ENCODE data around the gene CCDC12. TPM values are rescaled to one million over a fixed set of nuclear protein-coding genes. Genes with fewer than 3 reads are reported as not detected.

The CCDC12 gene
- total RNA-seq, 1 experiment from 2014 or later = 46.5 TPM

DNA sequence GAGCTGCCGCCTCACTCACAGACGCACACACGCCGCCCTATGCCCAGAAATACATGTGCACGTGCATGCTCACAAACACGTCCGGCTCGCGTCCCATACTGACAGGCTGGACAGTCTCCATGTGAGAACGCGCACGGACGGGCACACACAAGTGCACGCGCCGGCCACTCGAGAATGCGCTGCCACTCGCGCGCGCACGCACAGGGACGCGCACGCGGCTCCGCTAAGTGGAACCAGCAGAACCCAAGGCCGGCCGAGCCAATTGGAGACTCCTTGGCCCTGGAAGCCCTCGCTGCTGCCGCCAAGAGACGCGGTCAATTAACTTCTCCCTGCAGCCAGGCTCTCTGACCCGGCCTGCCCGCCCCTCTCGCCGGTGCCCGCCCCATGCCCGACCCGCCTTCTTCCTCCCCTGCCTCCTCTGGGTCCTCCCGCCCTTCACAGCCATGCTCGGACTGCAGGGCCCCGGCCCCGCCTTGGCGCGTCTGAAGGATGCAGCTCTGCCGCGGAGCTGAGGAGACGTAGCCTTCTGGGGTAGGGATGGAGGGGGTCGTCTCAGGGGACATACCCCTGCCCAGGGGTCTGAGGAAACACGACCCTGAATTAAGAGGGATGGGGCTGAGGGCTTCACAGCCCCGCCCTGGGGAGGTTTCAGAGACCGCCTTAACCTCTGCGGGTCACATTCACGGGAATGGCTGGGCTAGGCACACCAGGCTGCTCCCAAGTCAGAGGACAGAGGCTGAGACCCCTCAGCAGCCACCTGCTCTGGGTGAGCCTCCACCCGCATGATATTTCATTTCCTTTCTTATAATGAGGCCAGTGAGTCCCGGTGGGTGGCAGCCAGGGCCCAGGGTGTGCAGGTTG lies 84.0 kb downstream of the CCDC12 start:
- Histone ChIP-seq H3K9ac (ENCODE audit: low read length) (peak overlapping the region; percentile 36), H3K36me3 (ENCODE audit: control insufficient read depth in 1 of 2, insufficient read depth in 2 of 2, low read length in 2 of 2) (no peaks in the 10 kb centered on the region), H3K9me2 (ENCODE audit: insufficient read depth) (no peaks in the 10 kb centered on the region), H3K4me3 (replicated peaks in 1 of 2; ENCODE audit: low read depth in 1 of 2, low read length in 2 of 2) (peak overlapping the region; percentile 32 to 48), H3K9me3 (ENCODE audit: control insufficient read depth in 1 of 2, insufficient read depth in 1 of 2, low read depth in 1 of 2, low read length in 2 of 2) (no peaks in the 10 kb centered on the region), H3K4me1 (ENCODE audit: control insufficient read depth in 1 of 2, insufficient read depth in 2 of 2, low read length in 2 of 2) (peaks cover 0 to 13% of the 10 kb centered on the region in 2 experiments; a peak in 2 of 4 replicates), H3K27ac (ENCODE audit: low read depth, low read length) (no peak overlapping the region; the same call in 1 of the 2 replicates), H3K27me3 (ENCODE audit: insufficient read depth, low read length) (no peaks in the 10 kb centered on the region), H3K4me2 (ENCODE audit: low read length) (peak overlapping the region; percentile 73), H3K79me2 (ENCODE audit: insufficient read depth, low read length) (no peaks in the 10 kb centered on the region), H2AFZ (ENCODE audit: low read depth, low read length, poor library complexity, severe bottlenecking) (peak overlapping the region; percentile 61), H4K20me1 (ENCODE audit: insufficient read depth) (no peaks in the 10 kb centered on the region)
- ChIA-PET POLR2A (no interaction called here), RAD21 (ENCODE audit: low non-redundant PET in 1 of 2, low total read pairs in 2 of 2, uncharacterized antibody in 2 of 2, unreplicated experiment in 2 of 2) (interaction anchor here in 1 of 2 experiments (1.0 kb wide), 1 partner anchor 25 kb away, joined by 3 read pairs; no protein-coding TSS in a partner anchor), CTCF (interaction anchor here (1.3 kb wide), 1 partner anchor 186 kb away, joined by 3 read pairs; no protein-coding TSS in a partner anchor)
- no TSS peak for BruUV-seq (replicated peaks)
- peak; percentile 89 for ATAC-seq
- TF ChIP-seq, protein P1, sequence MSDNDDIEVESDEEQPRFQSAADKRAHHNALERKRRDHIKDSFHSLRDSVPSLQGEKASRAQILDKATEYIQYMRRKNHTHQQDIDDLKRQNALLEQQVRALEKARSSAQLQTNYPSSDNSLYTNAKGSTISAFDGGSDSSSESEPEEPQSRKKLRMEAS (IDR thresholded peaks at IDR 0.05) = peak; percentile 53; the same call in 1 of the 2 replicates
- no peak for TF ChIP-seq ZNF274 (IDR thresholded peaks at IDR 0.05; ENCODE audit: low read depth, low read length)
- DNase-seq (ENCODE audit: low read depth, low spot score) = peak; percentile 24
- intact Hi-C loops (cut with micrococcal nuclease) = no loop called here

DNA sequence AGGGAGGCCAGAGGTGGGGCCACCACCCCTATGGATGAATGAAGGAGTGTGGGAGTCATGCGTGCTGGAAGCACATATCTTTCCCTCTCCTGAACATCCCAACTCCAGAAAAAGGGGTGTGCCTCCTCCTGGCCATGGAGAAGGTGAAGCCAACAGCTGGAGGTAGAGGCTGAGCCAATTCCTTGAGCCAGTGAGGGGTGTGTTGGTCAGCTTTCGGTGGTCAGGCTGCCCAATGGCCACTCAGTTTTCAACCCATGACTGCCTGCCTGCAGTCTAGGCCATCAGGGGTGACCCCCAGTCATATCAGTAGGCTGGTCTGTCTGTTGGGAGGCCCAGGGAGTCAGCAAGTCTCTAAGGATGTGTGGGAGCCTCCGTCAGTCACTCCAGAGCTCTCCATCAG lies 85.4 kb downstream of the CCDC12 start:
- Histone ChIP-seq H3K9ac (ENCODE audit: low read length) (no peak overlapping the region), H4K20me1 (ENCODE audit: insufficient read depth) (no peaks in the 10 kb centered on the region), H3K27me3 (ENCODE audit: insufficient read depth, low read length) (no peaks in the 10 kb centered on the region), H3K4me2 (ENCODE audit: low read length) (no peak overlapping the region), H3K27ac (ENCODE audit: low read depth, low read length) (no peak overlapping the region), H3K9me3 (ENCODE audit: control insufficient read depth in 1 of 2, insufficient read depth in 1 of 2, low read depth in 1 of 2, low read length in 2 of 2) (no peaks in the 10 kb centered on the region), H2AFZ (ENCODE audit: low read depth, low read length, poor library complexity, severe bottlenecking) (no peak overlapping the region), H3K9me2 (ENCODE audit: insufficient read depth) (no peaks in the 10 kb centered on the region), H3K4me1 (ENCODE audit: control insufficient read depth in 1 of 2, insufficient read depth in 2 of 2, low read length in 2 of 2) (peaks cover 0 to 13% of the 10 kb centered on the region in 2 experiments; a peak in 2 of 4 replicates), H3K4me3 (replicated peaks in 1 of 2; ENCODE audit: low read depth in 1 of 2, low read length in 2 of 2) (no peak overlapping the region), H3K36me3 (ENCODE audit: control insufficient read depth in 1 of 2, insufficient read depth in 2 of 2, low read length in 2 of 2) (no peaks in the 10 kb centered on the region), H3K79me2 (ENCODE audit: insufficient read depth, low read length) (no peaks in the 10 kb centered on the region)
- ChIA-PET POLR2A (no interaction called here), RAD21 (ENCODE audit: low non-redundant PET in 1 of 2, low total read pairs in 2 of 2, uncharacterized antibody in 2 of 2, unreplicated experiment in 2 of 2) (no interaction called here), CTCF (interaction anchor here (1.1 kb wide), 1 partner anchor 433 kb away, joined by 4 read pairs; no protein-coding TSS in a partner anchor)
- TF ChIP-seq FOSL1 (IDR thresholded peaks at IDR 0.05; ENCODE audit: low read depth) (no peak), SRF (IDR thresholded peaks at IDR 0.05; ENCODE audit: low read depth) (no peak), YY1 (IDR thresholded peaks at IDR 0.05; ENCODE audit: extremely low read depth, insufficient replicate concordance, low read depth, low read length) (no peak), EZH2 (IDR thresholded peaks at IDR 0.05) (no peak)
- TF ChIP-seq, protein P2, sequence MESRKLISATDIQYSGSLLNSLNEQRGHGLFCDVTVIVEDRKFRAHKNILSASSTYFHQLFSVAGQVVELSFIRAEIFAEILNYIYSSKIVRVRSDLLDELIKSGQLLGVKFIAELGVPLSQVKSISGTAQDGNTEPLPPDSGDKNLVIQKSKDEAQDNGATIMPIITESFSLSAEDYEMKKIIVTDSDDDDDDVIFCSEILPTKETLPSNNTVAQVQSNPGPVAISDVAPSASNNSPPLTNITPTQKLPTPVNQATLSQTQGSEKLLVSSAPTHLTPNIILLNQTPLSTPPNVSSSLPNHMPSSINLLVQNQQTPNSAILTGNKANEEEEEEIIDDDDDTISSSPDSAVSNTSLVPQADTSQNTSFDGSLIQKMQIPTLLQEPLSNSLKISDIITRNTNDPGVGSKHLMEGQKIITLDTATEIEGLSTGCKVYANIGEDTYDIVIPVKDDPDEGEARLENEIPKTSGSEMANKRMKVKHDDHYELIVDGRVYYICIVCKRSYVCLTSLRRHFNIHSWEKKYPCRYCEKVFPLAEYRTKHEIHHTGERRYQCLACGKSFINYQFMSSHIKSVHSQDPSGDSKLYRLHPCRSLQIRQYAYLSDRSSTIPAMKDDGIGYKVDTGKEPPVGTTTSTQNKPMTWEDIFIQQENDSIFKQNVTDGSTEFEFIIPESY (IDR thresholded peaks at IDR 0.05; ENCODE audit: extremely low read depth, insufficient replicate concordance, low read length) = no peak
- DNase-seq (ENCODE audit: low read depth, low spot score) (no peak), ATAC-seq (no peak)
- BruUV-seq (replicated peaks) = no TSS peak
- intact Hi-C loops (cut with micrococcal nuclease) = no loop called here
